ENCODE results near the gene AGPAT3.

Gene AGPAT3

DNA sequence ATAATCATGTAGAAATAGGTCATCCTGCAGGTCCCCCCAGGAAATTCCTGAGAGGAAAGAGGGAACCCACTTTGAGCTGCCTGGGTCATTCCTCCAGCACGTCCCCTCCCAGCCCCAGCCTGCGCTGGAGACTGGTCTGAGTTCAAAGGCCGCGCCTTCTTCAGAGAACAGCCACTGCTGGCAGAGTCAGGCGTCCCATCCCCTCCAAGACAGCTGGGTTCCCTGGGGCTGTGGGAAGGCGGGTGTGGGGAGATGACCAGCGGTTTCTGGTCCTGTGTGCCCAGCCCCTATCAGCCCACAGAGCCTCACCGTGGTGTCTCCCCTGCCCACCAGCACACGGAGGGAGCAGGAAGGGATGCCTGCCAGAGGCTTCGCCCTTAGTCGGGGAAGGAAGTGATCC is 129.1 kb downstream of the AGPAT3 start:
- Mint-ChIP-seq H3K27me3 (no peaks in the 10 kb centered on the region), H3K9me3 (no peaks in the 10 kb centered on the region), H3K36me3 (no peaks in the 10 kb centered on the region), H3K27ac (no peak overlapping the region), H3K4me3 (no peak overlapping the region), H3K4me1 (no peaks in the 10 kb centered on the region)

DNA sequence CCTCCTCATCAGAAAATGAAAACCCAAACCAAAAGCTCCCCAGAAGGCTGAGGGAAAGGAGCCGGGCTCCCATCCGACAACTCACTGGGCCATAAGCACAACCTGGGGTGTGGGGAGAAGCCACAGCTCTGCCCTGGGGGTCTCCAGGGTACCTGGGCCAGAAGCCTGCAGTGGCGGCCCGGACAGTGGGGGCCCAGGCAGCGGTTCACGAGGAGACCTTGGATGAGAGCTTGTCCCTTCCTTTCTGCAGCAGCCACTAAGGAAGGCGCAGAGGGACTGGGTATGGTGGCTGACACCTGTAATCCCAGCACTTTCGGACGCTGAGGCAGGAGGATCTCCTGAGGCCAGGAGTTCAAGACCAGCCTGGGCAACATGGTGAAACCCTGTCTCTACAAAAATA is 129.6 kb downstream of the AGPAT3 start:
- no peaks in the 10 kb centered on the region for H3K9me3 Mint-ChIP-seq
- no peaks in the 10 kb centered on the region for H3K36me3 Mint-ChIP-seq
- no peaks in the 10 kb centered on the region for H3K27me3 Mint-ChIP-seq
- no peak overlapping the region for H3K4me3 Mint-ChIP-seq
- no peaks in the 10 kb centered on the region for H3K4me1 Mint-ChIP-seq
- H3K27ac Mint-ChIP-seq = no peak overlapping the region

- Mint-ChIP-seq H3K4me1 (no peaks in the 10 kb centered on the region), H3K9me3 (no peaks in the 10 kb centered on the region), H3K36me3 (no peaks in the 10 kb centered on the region), H3K4me3 (no peak overlapping the region), H3K27ac (peak overlapping the region; percentile 41), H3K27me3 (no peaks in the 10 kb centered on the region)
Measured at GRCh38 chr21:43995521-43996105, 130.6 kb downstream of the AGPAT3 start.

DNA sequence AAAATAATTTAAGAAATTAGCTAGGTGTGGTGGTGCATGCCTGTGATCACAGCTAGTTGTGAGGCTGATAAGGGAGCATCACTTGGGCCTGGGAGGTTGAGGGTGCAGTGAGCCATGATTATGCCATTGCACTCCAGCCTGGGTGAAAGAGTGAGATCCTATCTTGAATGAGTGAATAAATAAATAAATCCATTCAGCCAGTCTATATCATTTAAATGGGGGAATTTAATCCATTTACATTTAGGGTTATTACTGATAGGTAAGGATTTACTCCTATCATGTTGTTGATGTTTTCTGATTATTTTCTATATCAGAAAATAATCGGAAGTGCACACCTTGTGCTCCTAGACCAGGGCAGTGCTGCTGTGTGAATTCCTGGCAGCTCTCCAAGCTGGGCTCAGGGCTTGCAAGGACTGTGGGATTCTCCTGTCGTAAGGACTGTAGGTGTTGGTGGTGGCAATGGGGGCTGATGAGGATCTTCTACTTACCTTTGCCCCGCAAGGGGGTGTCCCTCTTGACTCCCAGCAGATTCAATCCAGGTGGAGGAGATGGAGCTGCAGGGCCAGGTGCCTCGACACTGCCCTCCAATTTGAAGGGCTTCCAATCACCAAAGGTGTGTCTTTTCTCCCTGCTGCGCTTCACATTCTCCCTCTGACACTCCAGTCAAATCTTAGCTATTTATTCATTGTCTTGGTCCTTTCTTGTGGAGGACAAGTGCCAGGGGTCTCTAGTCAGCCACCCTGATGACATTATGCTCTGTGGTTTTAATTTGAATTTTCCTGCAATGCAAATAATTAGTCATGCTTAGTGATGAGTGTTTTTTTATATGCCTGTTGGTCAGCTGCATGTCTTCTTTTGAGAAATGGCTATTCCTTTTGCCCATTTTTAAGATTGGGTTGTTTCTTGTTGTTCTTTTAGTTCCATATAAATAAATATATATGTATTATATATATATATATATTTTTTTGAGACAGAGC is 133.0 kb downstream of the AGPAT3 start:
- H3K36me3 Mint-ChIP-seq = no peaks in the 10 kb centered on the region

DNA sequence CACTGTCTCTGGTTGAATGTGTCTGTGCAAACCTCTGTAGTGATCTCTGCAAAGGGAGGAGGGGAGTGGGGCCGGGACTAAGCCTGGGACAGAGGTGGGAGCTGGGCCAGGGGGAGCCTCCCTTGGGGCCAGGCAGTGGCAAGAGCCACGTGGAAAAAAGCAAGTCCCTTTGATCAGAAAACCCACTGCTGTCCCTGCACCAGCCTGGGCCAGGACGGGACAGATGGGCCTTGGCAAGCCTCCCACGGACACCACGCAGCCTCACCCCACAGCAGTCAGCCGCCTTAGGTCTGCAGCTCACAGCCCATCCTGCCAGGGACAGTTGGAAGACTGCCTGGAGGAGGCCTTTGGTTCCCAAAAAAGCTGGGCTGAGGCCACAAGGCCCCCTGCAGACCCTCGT is 135.3 kb downstream of the AGPAT3 start:
- H3K36me3 Mint-ChIP-seq = no peaks in the 10 kb centered on the region
- no peaks in the 10 kb centered on the region for H3K9me3 Mint-ChIP-seq
- no peaks in the 10 kb centered on the region for H3K4me1 Mint-ChIP-seq
- H3K27me3 Mint-ChIP-seq = no peaks in the 10 kb centered on the region
- H3K4me3 Mint-ChIP-seq = no peak overlapping the region
- no peak overlapping the region for H3K27ac Mint-ChIP-seq

More for the DNA sequence above, 133.0 kb downstream of the AGPAT3 start:
- H3K9me3 Mint-ChIP-seq = no peaks in the 10 kb centered on the region
- no peaks in the 10 kb centered on the region for H3K27me3 Mint-ChIP-seq
- H3K4me1 Mint-ChIP-seq = no peaks in the 10 kb centered on the region
- no peak overlapping the region for H3K4me3 Mint-ChIP-seq
- no peak overlapping the region for H3K27ac Mint-ChIP-seq

GRCh38 chr21:44002511-44002910 is 137.5 kb downstream of the AGPAT3 start:
- Mint-ChIP-seq H3K27me3 (no peaks in the 10 kb centered on the region), H3K9me3 (no peaks in the 10 kb centered on the region), H3K4me3 (no peak overlapping the region), H3K27ac (no peak overlapping the region), H3K4me1 (no peaks in the 10 kb centered on the region), H3K36me3 (no peaks in the 10 kb centered on the region)

- Mint-ChIP-seq H3K4me3 (no peak overlapping the region), H3K9me3 (no peaks in the 10 kb centered on the region), H3K4me1 (no peaks in the 10 kb centered on the region), H3K27me3 (no peaks in the 10 kb centered on the region), H3K36me3 (no peaks in the 10 kb centered on the region), H3K27ac (no peak overlapping the region)
Measured at GRCh38 chr21:44003307-44003966, 138.4 kb downstream of the AGPAT3 start.

DNA sequence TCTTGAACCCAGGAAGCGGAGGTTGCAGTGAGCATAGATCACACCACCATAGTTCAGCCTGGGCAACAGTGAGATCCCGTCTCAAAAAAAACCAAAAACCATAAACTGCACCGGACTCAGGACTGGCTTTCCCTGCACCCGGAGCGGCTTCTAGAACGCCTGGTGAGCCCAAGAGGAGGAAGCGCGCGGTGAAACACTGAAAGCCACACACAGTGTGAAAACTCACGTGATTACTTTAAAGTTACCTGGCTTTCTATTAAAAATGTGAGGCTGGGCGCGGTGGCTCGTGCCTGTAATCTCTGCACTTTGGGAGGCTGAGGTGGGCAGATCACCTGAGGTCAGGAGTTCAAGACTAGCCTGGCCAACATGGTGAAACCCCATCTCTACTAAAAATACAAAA is 140.0 kb downstream of the AGPAT3 start:
- Mint-ChIP-seq H3K27ac (no peak overlapping the region), H3K4me3 (no peak overlapping the region), H3K36me3 (peaks cover under 1% of the 10 kb centered on the region), H3K27me3 (no peaks in the 10 kb centered on the region), H3K9me3 (no peaks in the 10 kb centered on the region), H3K4me1 (peaks cover 1% of the 10 kb centered on the region)

DNA sequence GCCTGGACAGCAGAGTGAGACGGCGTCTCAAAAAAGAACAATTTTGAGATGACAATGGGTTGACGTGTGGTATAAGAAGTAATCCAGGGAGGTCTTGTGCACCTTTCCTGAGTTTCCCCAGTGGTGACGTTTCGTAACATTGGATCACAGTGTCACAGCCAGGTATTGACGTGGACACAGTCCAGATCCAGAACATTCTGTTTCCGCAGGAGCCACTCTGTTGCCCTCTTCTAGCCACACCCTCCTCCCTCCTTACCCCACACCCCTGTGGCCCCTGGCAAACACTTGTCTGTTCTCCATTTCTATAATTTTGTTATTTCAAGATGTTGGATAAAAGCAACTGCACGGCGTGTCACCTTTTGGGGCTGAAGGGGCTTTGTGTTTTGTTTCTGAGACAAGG is 140.6 kb downstream of the AGPAT3 start:
- H3K9me3 Mint-ChIP-seq = no peaks in the 10 kb centered on the region
- H3K4me3 Mint-ChIP-seq = no peak overlapping the region
- no peak overlapping the region for H3K27ac Mint-ChIP-seq
- peaks cover 2% of the 10 kb centered on the region for H3K36me3 Mint-ChIP-seq
- H3K4me1 Mint-ChIP-seq = peaks cover 6% of the 10 kb centered on the region
- no peaks in the 10 kb centered on the region for H3K27me3 Mint-ChIP-seq

DNA sequence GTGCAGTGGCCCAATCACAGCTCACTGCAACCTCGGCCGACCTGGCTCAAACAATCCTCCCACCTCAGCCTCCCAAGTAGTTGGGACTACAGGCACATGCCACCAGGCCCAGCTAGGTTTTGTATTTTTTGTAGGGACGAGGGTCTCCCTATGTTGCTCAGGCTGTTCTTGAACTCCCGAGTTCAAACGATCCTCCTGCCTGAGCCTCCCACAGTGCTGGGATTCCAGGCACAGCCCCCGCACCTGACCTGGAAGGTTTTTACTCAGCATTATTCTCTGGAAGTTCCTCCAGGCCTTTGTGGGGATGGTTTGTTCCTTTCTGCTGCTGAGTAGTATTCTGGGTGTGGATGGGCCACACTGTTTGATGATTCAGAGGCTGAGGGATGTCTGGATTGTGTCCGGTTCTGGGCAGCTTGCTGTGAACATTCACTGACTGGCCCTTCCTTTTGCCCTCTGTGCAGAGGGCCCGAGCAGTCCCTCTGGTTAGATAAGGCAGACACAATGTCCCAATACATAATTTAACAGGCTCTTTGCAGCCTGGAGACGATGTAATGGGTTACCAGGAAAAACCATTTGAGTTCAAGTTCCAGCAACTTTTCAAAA is 141.1 kb downstream of the AGPAT3 start:
- no peak overlapping the region for H3K27ac Mint-ChIP-seq
- no peaks in the 10 kb centered on the region for H3K27me3 Mint-ChIP-seq
- peaks cover 2% of the 10 kb centered on the region for H3K36me3 Mint-ChIP-seq
- H3K4me3 Mint-ChIP-seq = no peak overlapping the region
- peaks cover 11% of the 10 kb centered on the region for H3K4me1 Mint-ChIP-seq
- H3K9me3 Mint-ChIP-seq = no peaks in the 10 kb centered on the region

GRCh38 chr21:44006656-44007055 is 141.6 kb downstream of the AGPAT3 start:
- no peak overlapping the region for H3K4me3 Mint-ChIP-seq
- no peaks in the 10 kb centered on the region for H3K9me3 Mint-ChIP-seq
- no peaks in the 10 kb centered on the region for H3K27me3 Mint-ChIP-seq
- H3K36me3 Mint-ChIP-seq = peaks cover 2% of the 10 kb centered on the region
- H3K27ac Mint-ChIP-seq = no peak overlapping the region
- H3K4me1 Mint-ChIP-seq = peaks cover 14% of the 10 kb centered on the region

DNA sequence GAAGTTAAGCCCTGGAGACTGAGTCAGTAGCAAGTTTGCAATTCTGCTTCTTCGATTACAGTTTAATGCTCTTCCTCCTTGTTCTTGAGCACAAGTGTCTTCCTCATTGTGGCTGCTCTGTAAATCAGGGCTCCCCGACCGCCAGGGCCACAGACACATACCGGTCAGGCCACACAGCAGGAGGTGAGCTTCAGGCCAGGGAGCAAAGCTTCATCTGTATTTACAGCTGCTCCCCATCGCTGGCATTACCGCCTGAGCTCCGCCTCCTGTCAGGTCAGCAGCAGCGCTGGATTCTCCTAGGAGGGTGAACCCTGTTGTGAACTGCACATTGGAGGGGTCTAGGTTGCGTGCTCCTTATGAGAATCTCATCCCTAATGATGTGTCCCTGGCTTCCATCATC is 145.4 kb downstream of the AGPAT3 start:
- Mint-ChIP-seq H3K36me3 (peaks cover 2% of the 10 kb centered on the region), H3K9me3 (no peaks in the 10 kb centered on the region), H3K27me3 (no peaks in the 10 kb centered on the region), H3K27ac (no peak overlapping the region), H3K4me1 (peaks cover 38% of the 10 kb centered on the region), H3K4me3 (peak overlapping the region; percentile 19)

GRCh38 chr21:44011123-44011522 is 146.1 kb downstream of the AGPAT3 start:
- Mint-ChIP-seq H3K27ac (peak overlapping the region; percentile 96), H3K4me1 (peaks cover 45% of the 10 kb centered on the region), H3K36me3 (peaks cover 2% of the 10 kb centered on the region)

DNA sequence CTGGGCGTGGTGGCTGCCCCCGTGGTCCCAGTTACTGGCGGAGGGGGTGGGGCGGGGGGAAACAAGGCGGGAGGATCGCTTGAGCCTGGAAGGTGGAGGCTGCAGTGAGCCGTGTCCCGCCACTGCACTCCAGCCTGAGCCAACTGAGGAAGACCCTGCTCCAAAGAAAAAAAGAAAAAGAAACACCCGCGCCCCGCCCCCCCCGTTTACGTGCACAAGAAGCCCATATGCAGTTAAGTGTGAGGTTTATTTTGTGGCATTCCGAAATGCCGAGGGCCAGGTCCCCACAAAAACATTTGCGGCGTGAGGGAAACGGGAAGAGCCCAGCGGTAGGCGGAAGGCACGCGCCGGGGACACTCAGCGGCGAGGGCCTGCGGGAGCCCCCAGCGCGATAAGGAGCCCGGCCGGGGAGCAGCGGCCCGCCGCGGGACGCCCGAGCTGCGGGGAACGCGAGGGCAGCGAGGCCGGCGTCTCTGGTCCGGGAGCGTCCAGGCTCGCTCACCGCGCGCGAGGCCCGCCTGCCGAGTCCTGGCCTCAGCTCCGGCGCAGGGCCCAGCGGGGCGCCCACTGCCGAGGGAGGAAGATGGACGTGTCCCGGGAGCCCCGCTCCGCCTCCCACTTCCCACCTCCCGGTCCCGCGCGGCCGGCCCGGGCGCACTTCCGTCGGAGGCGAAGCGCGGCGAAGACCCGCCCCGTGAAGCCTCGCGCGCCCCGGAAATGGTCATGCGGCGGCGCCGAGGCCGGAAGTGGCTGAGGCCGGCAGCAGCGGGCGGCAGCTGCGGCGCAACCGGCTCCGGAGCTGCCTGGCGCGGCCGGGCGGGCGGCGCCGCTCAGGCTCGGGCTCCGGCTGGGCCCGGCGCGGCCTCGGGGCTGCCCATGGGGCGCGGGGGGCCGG is 146.8 kb downstream of the AGPAT3 start, which contains the start of gene TRAPPC10:
TRAPPC10 (plus strand) TSS at position 731 of the 895 bp plus-strand sequence. CDS start 185 bp downstream, outside the sequence.
- Mint-ChIP-seq H3K27me3 (no peaks in the 10 kb centered on the region), H3K36me3 (peaks cover 2% of the 10 kb centered on the region), H3K4me3 (peak within 1 kb of the TSS; percentile 94), H3K27ac (peak within 1 kb of the TSS; percentile 96), H3K9me3 (no peaks in the 10 kb centered on the region), H3K4me1 (peaks cover 52% of the 10 kb centered on the region)

More at GRCh38 chr21:44011123-44011522, 146.1 kb downstream of the AGPAT3 start:
- peak overlapping the region; percentile 94 for H3K4me3 Mint-ChIP-seq
- no peaks in the 10 kb centered on the region for H3K9me3 Mint-ChIP-seq
- no peaks in the 10 kb centered on the region for H3K27me3 Mint-ChIP-seq
